ENCODE data around the gene HDAC4.

HDAC4 gene

DNA sequence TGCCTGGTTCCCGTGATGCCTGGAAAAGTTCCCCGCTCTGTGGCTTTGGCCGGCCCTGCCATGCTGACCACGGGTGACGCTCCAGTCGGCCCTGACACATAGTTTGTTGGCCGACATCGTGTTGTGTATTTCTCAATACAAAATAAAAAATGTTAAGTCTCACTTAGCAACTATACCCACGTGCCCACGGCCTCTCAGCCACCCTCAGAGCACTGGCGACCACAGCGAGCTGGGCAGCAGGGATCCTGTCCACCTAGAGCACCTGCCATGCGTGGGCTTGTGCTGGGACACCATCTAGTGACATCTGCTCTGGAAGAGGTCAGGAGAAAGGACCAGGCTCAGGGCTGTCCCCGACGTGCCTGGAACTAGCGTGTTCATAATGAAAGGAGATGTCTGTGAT lies 261.7 kb downstream of the HDAC4 start:
- TF ChIP-seq, protein P1, sequence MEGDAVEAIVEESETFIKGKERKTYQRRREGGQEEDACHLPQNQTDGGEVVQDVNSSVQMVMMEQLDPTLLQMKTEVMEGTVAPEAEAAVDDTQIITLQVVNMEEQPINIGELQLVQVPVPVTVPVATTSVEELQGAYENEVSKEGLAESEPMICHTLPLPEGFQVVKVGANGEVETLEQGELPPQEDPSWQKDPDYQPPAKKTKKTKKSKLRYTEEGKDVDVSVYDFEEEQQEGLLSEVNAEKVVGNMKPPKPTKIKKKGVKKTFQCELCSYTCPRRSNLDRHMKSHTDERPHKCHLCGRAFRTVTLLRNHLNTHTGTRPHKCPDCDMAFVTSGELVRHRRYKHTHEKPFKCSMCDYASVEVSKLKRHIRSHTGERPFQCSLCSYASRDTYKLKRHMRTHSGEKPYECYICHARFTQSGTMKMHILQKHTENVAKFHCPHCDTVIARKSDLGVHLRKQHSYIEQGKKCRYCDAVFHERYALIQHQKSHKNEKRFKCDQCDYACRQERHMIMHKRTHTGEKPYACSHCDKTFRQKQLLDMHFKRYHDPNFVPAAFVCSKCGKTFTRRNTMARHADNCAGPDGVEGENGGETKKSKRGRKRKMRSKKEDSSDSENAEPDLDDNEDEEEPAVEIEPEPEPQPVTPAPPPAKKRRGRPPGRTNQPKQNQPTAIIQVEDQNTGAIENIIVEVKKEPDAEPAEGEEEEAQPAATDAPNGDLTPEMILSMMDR (conservative IDR thresholded peaks at IDR 0.05; ENCODE audit: low read depth, low read length), result no peak
- H3K4me3 ChIP-seq (ENCODE audit: low read depth, low read length), result no peak overlapping the region
- no peak for DNase-seq (ENCODE audit: low read depth)

- DNase-seq (ENCODE audit: low read depth), result no peak
- no peak overlapping the region for H3K4me3 ChIP-seq (ENCODE audit: low read depth, low read length)
- TF ChIP-seq, protein P1 (conservative IDR thresholded peaks at IDR 0.05; ENCODE audit: low read depth, low read length), result no peak
These were observed 262.2 kb downstream of the HDAC4 start for GRCh38 chr2:239138610-239139009.

- no peak for DNase-seq (ENCODE audit: low read depth)
- TF ChIP-seq, protein P1 (conservative IDR thresholded peaks at IDR 0.05; ENCODE audit: low read depth, low read length), result no peak
- no peak overlapping the region for H3K4me3 ChIP-seq (ENCODE audit: low read depth, low read length)
These were observed 262.9 kb downstream of the HDAC4 start for GRCh38 chr2:239137898-239138283.

- TF ChIP-seq, protein P1 (conservative IDR thresholded peaks at IDR 0.05; ENCODE audit: low read depth, low read length), result no peak
- DNase-seq (ENCODE audit: low read depth), result peak; percentile 39
- no peak overlapping the region for H3K4me3 ChIP-seq (ENCODE audit: low read depth, low read length)
These were observed 263.5 kb downstream of the HDAC4 start for GRCh38 chr2:239137165-239137897.

- TF ChIP-seq, protein P1 (conservative IDR thresholded peaks at IDR 0.05; ENCODE audit: low read depth, low read length), result no peak
- peak; percentile 3 for DNase-seq (ENCODE audit: low read depth)
- H3K4me3 ChIP-seq (ENCODE audit: low read depth, low read length), result no peak overlapping the region
These were observed 264.1 kb downstream of the HDAC4 start for GRCh38 chr2:239136762-239137161.

GRCh38 chr2:239136203-239136602 lies 264.6 kb downstream of the HDAC4 start:
- TF ChIP-seq, protein P1 (conservative IDR thresholded peaks at IDR 0.05; ENCODE audit: low read depth, low read length), result no peak
- DNase-seq (ENCODE audit: low read depth), result no peak

DNA sequence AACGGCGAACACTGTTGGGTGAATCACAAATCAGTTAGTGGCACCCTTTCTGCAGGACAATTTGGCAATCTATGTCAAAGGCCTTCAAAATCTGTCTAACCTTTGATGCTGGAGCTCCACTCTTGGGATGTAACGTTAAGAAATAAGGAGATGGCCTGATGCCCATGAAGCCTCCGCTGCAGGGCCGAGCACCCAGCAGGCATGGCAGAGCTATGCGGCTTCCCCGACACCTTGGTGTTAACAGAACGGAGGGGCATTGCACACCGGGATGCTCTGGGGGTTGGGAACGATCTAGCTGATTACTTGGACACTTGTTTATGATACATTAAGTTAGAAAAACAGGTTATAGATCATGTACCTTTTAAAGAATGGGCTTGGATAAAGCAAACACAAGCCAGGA lies 265.3 kb downstream of the HDAC4 start:
- DNase-seq (ENCODE audit: low read depth), result no peak
- TF ChIP-seq, protein P1 (conservative IDR thresholded peaks at IDR 0.05; ENCODE audit: low read depth, low read length), result no peak
- no peak overlapping the region for H3K4me3 ChIP-seq (ENCODE audit: low read depth, low read length)

More at GRCh38 chr2:239136203-239136602, 264.6 kb downstream of the HDAC4 start:
- no peak overlapping the region for H3K4me3 ChIP-seq (ENCODE audit: low read depth, low read length)

Data from choroid plexus epithelial cell (primary cell).